Stimulated activated naive CD4-positive, alpha-beta T cell (primary cell): ENCODE measurements around the gene ACTL8.

Experiments
- DNase-seq, 6 experiments: peaks; one replicate each; lab custom pipeline; 2025; lab: John Stamatoyannopoulos, UW

Gene ACTL8

GRCh38 chr1:17770983-17771382 lies 15.8 kb downstream of the ACTL8 start:
- no peak for DNase-seq

- DNase-seq: no peak
These were observed 17.6 kb downstream of the ACTL8 start for GRCh38 chr1:17772615-17773212.

DNA sequence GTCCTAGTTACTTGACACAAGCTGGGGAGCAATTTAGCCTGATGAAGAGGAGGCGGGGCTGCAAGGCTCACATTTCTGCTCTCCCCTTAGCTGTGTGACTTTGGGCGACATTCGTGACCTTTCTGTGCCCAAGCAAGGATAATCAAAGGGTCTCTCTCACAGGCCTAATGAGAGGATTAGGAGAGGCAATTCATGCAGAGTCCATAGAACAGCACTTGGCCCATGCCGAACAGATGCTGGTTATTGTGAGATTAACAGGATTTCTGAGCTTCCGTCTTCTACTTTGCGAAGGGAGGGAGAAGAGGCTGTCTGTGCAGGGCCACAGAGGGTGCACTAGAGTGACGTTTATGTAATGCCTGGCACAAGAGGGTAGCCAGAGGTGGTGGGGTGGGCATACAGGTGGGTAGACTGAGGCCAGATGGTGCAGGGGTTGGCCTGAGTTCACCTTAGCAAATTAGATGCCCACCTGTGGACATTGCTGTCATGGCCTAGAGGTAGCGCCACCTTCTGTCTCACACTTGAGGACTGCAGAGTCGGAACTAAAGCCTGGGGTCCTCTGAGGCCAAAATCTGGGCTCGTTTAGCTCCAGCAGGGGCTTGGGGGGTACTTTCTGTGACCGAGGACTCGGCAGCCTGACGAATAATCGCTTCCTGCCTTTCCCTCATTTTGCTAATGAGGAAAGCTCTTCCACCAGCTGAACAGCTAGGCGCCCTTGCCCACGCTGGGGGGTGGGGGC lies 18.6 kb downstream of the ACTL8 start:
- DNase-seq: no peak

DNA sequence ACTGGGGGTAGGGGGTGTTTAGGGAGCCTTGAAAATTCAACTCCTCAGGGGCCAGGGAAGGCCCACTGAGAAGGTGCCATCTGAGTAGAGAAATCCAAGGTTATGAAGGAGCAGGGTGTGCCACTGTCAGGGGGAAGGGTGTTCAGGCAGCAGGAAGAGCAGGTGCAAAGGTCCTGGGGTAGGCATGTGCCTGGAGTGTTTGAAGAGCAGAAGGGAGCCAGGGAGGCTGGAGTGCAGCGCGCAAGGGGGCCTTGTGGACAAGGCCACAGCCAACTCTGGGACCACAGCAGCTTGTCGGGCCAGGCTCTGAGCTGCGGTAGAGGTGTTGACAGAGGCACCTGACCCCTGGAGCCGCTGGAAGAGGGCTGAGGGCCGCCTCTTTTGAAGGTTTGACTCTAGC lies 19.3 kb downstream of the ACTL8 start:
- DNase-seq: no peak

DNA sequence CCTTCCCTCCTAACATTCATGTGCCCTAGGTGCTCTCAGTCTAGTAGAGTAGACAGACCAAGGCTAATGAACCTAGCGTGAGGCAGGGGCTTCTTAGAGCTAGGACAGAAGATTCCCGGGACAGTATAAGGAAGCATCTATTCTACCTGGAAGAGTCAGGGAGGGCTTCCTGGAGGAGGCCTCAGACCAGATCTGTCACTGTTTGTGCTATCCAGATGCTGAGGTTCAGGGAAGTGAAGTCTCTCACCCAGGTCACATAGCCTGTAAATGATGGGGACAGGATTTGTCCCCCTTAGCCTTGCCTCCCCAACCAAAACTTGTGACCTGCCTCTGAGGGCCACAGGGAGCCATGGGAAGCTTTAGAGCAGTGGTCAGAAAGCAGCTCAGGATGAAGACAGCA lies 20.7 kb downstream of the ACTL8 start:
- no peak for DNase-seq

GRCh38 chr1:17776426-17776825 lies 21.3 kb downstream of the ACTL8 start:
- no peak for DNase-seq

- no peak for DNase-seq
These were observed 22.2 kb downstream of the ACTL8 start for GRCh38 chr1:17777330-17777729.

DNA sequence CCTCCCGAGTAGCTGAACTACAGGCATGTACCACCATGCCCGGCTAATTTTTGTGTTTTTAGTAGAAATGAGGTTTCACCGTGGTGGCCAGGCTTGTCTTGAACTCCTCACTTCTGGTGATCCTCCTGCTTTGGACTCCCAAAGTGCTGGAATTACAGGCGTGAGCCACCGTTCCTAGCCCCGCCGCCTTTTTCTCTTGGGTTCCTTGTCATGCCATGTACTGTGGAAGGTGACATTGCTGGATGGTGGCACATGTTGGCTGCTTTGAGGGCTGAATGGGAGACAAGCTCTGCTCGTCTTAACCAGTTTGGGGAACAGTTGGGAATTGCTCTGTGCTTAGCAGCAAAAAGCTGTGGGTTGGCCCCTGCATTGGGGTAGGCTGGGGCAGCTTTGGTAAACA lies 22.7 kb downstream of the ACTL8 start:
- DNase-seq: no peak

DNA sequence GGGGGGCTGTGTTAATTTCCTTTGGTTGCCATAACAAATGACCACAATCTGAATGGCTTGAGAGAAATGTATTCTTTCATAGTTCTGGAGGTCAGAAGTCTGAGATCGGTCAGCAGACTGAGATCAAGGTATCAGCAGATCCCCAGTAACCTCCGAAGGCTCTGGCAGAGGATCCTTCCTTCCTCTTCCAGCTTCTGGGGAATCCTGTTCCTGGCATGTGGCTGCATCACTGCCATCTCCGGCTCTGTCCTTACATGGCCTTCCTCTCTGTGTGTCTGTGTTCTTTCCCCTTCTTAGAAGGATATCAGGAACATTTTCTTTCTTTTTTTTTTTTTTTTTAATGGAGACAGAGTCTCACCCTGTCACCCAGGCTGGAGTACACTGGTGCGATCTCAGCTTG lies 25.8 kb downstream of the ACTL8 start:
- no peak for DNase-seq

DNA sequence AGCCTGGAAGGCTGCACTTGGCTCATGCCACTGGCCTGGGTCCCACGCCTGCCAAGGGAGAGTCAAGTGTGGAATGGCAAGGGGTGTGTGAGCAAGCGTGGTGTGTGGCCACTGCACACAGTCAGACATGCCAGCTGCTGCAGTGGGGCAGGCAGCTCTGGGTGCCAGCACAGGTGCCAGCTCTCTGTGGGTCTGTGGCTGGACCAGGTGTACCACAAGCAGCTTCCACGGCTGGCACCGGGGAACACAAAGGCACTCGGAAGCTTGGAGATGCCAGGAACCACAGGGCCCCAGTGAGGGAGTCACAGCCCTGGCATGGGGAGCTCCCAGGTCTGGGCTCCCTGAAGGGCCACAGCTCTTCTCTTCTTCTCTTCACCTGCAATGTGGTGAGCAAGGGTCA lies 34.8 kb downstream of the ACTL8 start:
- no peak for DNase-seq

GRCh38 chr1:17790383-17791054 lies 35.4 kb downstream of the ACTL8 start:
- DNase-seq: no peak

- no peak for DNase-seq
These were observed 35.9 kb downstream of the ACTL8 start for GRCh38 chr1:17791055-17791390.

DNA sequence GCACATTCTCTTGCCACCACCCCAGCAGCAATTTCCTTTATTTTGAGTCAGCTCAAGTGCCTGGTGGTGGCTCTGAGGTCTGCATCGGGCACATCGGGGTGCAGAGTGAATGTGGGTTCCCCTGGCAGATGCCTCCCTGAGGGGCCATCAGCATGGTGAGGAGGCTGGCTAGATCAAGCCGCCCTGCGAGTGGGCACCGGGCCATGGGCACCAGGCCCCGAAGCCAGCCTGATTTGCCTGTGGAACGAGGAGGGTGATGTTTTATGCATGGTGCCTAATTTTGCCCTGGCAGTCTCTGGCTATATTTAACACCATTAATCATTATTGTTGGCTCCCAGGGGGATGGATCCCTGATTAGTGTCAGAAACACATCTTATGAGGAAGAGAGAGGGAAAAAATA lies 36.3 kb downstream of the ACTL8 start:
- DNase-seq: no peak

GRCh38 chr1:17792421-17792820 lies 37.3 kb downstream of the ACTL8 start:
- DNase-seq: no peak

GRCh38 chr1:17795081-17795809 lies 40.1 kb downstream of the ACTL8 start:
- DNase-seq: no peak

DNA sequence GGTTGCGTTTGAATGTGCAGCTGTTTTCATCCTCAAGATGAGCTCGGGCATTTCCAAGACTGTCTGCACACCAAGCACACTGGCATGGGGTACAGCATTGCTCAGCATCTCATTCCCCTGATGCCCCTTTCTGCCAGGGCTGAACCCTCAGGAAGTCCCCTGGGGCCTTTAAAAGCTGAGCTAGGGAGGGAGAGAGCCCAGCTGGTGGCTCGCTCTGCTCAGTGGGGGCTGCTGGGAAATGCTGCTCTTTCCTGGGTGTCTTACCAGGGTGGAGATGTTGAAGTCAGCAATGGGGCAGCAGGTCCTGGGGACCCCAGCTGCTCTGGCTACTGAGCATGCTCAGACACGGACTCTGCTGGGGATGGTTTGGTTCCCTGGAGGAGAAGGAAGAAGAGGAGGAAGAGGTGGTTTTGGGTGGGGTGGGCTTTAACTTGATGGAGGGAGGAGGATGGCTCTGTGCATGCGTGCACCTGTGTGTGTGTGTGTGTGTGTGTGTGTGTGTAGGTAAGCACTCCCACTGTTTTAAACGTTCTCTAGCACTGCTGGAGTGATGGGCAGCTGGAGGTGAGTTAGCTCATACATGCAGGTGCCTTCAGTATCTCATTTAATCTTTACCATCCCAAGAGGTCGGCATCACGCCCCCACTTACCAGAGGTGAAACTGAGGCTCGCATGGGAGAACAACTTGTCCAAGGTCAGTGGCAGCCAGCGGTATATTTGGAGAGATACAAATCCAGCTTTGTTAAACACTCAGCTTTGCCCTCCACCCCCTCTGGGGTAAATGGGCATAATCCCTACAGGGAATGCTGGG lies 40.9 kb downstream of the ACTL8 start:
- no peak for DNase-seq

GRCh38 chr1:17797478-17797877 lies 42.3 kb downstream of the ACTL8 start:
- no peak for DNase-seq

DNA sequence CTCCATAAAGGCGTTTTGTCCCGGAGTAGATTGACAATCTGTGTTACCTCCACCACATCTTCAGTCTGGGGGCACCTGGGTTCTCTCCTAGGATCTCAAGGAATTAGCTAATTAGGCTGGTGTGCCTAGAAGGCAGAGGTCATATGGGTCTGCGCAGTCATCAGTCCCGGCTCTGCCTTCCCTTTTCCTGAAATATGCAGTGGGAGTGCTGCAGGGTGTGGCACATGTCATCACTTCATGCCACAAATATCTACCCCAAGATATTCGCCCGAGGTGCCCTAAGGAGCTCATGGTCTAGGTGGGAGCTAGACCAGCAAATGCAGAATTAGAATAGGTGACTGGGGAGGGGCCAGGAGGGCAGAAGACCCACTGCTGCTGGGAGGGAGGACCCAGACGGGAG lies 42.9 kb downstream of the ACTL8 start:
- no peak for DNase-seq

- DNase-seq: no peak
These were observed 43.8 kb downstream of the ACTL8 start for GRCh38 chr1:17798799-17799382.

DNA sequence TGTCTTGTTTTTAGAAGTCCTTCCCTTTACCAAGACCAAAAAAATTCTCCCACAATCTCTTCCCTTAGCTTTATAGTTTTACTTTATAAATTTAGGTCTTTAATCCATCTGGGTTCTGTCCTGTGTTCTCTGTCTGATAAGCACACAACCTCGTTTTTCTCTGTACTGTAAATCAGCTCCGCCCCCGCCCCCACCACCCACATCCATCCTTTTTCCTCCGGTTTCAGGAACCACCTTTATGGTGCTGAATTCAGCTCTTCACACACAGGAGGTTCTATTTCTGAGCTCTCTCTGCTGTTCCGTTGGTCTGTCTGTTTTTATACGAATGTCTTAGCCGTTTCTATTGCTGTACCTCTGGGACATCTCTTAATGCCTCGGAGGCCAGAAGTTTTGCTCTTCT lies 44.5 kb downstream of the ACTL8 start:
- no peak for DNase-seq

- DNase-seq: no peak
These were observed 47.0 kb downstream of the ACTL8 start for GRCh38 chr1:17802164-17802563.

- DNase-seq: no peak
These were observed 47.8 kb downstream of the ACTL8 start for GRCh38 chr1:17802945-17803344.
